H1 (cell line): ENCODE data around the gene TMBIM6. TPM values are rescaled to one million over a fixed set of nuclear protein-coding genes. Genes with fewer than 3 reads are reported as not detected.

Experiments used
- CTCF ChIA-PET: fragments of 300-600 bp; sonication (Branson Sonifier 250); formaldehyde crosslinking; loops from one replicate; lab custom pipeline; 2021; ENCODE audit not compliant: partially characterized antibody; lab: Charles Lee
- POLR2A ChIA-PET: fragments of 300-600 bp; sonication (Branson Sonifier 250); formaldehyde crosslinking; loops from one replicate; lab custom pipeline; 2021; ENCODE audit warnings: inconsistent platforms; ENCODE audit not compliant: partially characterized antibody; lab: Charles Lee
- DNase-seq, 2 experiments: peaks; one replicate each; pipeline versions ENCODE4 v3.0.0 to v3.0.0-alpha.2; 2010 to 2022; ENCODE audit warnings: low spot score in 2 of 2, low read depth in 1 of 2, mixed read lengths in 1 of 2
- FAIRE-seq: peaks from 2 replicates; lab custom pipeline; 2011; peaks lifted over from hg19 to GRCh38; lab: Jason Lieb, UNC
- H2AFZ ChIP-seq: 2 replicates; pipeline ENCODE4 v1.8.1; 2012; ENCODE audit warnings: low read length, inconsistent platforms
- H2AK5ac ChIP-seq: 2 replicates; pipeline ENCODE4 v1.6.1; 2013; ENCODE audit warnings: low read depth, low read length
- H2BK120ac ChIP-seq: replicated peaks from 2 replicates; pipeline ENCODE3; 2013; ENCODE audit warnings: low read depth, low read length, inconsistent platforms
- H2BK12ac ChIP-seq: 2 replicates; pipeline ENCODE4 v1.6.1; 2013; ENCODE audit warnings: low read depth, low read length
- H2BK15ac ChIP-seq: 2 replicates; pipeline ENCODE4 v1.6.1; 2013; ENCODE audit warnings: low read length
- H2BK20ac ChIP-seq: 2 replicates; pipeline ENCODE4 v1.6.1; 2013; ENCODE audit warnings: low read length
- H2BK5ac ChIP-seq: 2 replicates; pipeline ENCODE4 v1.6.1; 2013; ENCODE audit warnings: low read depth, low read length
- H3K14ac ChIP-seq: 2 replicates; pipeline ENCODE4 v1.6.1; 2013; ENCODE audit warnings: inconsistent platforms; ENCODE audit not compliant: insufficient read length
- H3K18ac ChIP-seq: 2 replicates; pipeline ENCODE4 v1.6.1; 2013; ENCODE audit warnings: low read length; ENCODE audit errors: extremely low read depth
- H3K23ac ChIP-seq: 2 replicates; pipeline ENCODE4 v1.6.1; 2013; ENCODE audit warnings: inconsistent platforms; ENCODE audit not compliant: insufficient read length
- H3K23me2 ChIP-seq: 2 replicates; pipeline ENCODE4 v1.6.1; 2013; ENCODE audit warnings: low read depth, low read length
- H3K27ac ChIP-seq: 2 replicates; pipeline ENCODE4 v1.6.1; 2011; ENCODE audit warnings: low read depth, low read length, inconsistent platforms
- H3K27me3 ChIP-seq, 4 experiments: replicated peaks in 1 of 4; 1 replicate in 1 of 4; 2 replicates in 3 of 4; pipeline versions ENCODE4 v1.6.1 to v1.8.1; 2011 to 2013; ENCODE audit warnings: low read length in 3 of 4, mild to moderate bottlenecking in 3 of 4, inconsistent platforms in 2 of 4, mixed read lengths in 2 of 4, moderate library complexity in 1 of 4; ENCODE audit not compliant: control insufficient read depth in 3 of 4, insufficient read depth in 3 of 4; ENCODE audit errors: extremely low read depth in 1 of 4
- H3K36me3 ChIP-seq, 4 experiments: 2 replicates each; pipeline versions ENCODE4 v1.6.1 to v1.8.1; 2011 to 2013; ENCODE audit warnings: mild to moderate bottlenecking in 4 of 4, low read length in 3 of 4, moderate library complexity in 2 of 4, control low read depth in 1 of 4, inconsistent platforms in 1 of 4; ENCODE audit not compliant: insufficient read depth in 4 of 4, control insufficient read depth in 2 of 4
- H3K4ac ChIP-seq: replicated peaks from 2 replicates; pipeline ENCODE3; 2013; ENCODE audit warnings: low read length, low read depth, mixed read lengths, inconsistent platforms; ENCODE audit not compliant: insufficient read length
- H3K4me1 ChIP-seq, 4 experiments: replicated peaks in 1 of 4; 1 replicate in 1 of 4; 2 replicates in 3 of 4; pipeline versions ENCODE4 v1.6.1 to v1.8.1; 2011 to 2013; ENCODE audit warnings: low read length in 3 of 4, inconsistent platforms in 2 of 4, mixed read lengths in 1 of 4; ENCODE audit not compliant: insufficient read depth in 4 of 4, control insufficient read depth in 3 of 4
- H3K4me2 ChIP-seq, 2 experiments: 2 replicates each; pipeline versions ENCODE4 v1.6.1 to v1.8.1; 2011 to 2013; ENCODE audit warnings: low read depth in 2 of 2, low read length in 2 of 2, control low read depth in 1 of 2, inconsistent platforms in 1 of 2, mild to moderate bottlenecking in 1 of 2; ENCODE audit not compliant: insufficient read depth in 1 of 2
- H3K4me3 ChIP-seq, 4 experiments: fragments of 200-600, 300-600 bp in 1 of 4; sonication (generic), shearing (Covaris generic), sonication (Bioruptor Twin) in 1 of 4; 2 replicates each; pipeline versions ENCODE4 v1.5.1 to v1.8.1; 2011 to 2016; ENCODE audit warnings: low read length in 4 of 4, low read depth in 3 of 4, control low read depth in 2 of 4, inconsistent platforms in 2 of 4, mild to moderate bottlenecking in 2 of 4, mixed read lengths in 1 of 4, moderate library complexity in 1 of 4; ENCODE audit not compliant: insufficient read depth in 2 of 4; ENCODE audit errors: extremely low read depth in 1 of 4
- H3K56ac ChIP-seq: replicated peaks from 2 replicates; pipeline ENCODE3; 2013; ENCODE audit warnings: low read depth, mild to moderate bottlenecking, mixed read lengths, low read length, inconsistent platforms; ENCODE audit not compliant: insufficient read length
- H3K79me1 ChIP-seq: 2 replicates; pipeline ENCODE4 v1.6.1; 2013; ENCODE audit warnings: low read depth, low read length, control low read depth
- H3K79me2 ChIP-seq, 2 experiments: 2 replicates each; pipeline versions ENCODE4 v1.6.1 to v1.8.1; 2012 to 2013; ENCODE audit warnings: low read length in 2 of 2, mild to moderate bottlenecking in 2 of 2, inconsistent platforms in 1 of 2; ENCODE audit not compliant: insufficient read depth in 2 of 2, control insufficient read depth in 1 of 2
- H3K9ac ChIP-seq, 4 experiments: replicated peaks in 1 of 4; 1 replicate in 1 of 4; 2 replicates in 3 of 4; pipeline versions ENCODE4 v1.6.1 to v1.8.1; 2011 to 2013; ENCODE audit warnings: low read depth in 3 of 4, low read length in 3 of 4, control low read depth in 2 of 4, mild to moderate bottlenecking in 2 of 4, moderate library complexity in 2 of 4, inconsistent platforms in 1 of 4; ENCODE audit errors: extremely low read depth in 1 of 4
- H3K9me3 ChIP-seq, 2 experiments: 2 replicates each; pipeline versions ENCODE4 v1.6.1 to v1.8.1; 2012 to 2013; ENCODE audit warnings: mild to moderate bottlenecking in 2 of 2, moderate library complexity in 2 of 2, control low read depth in 1 of 2, inconsistent platforms in 1 of 2, low read depth in 1 of 2, low read length in 1 of 2, mixed read lengths in 1 of 2; ENCODE audit not compliant: insufficient read depth in 2 of 2
- H4K20me1 ChIP-seq, 2 experiments: replicated peaks in 1 of 2; 2 replicates each; pipeline versions ENCODE3 to v1.8.1; 2011 to 2013; ENCODE audit warnings: inconsistent platforms in 2 of 2, low read length in 2 of 2, mild to moderate bottlenecking in 1 of 2; ENCODE audit not compliant: insufficient read depth in 2 of 2, control insufficient read depth in 1 of 2
- H4K5ac ChIP-seq: 2 replicates; pipeline ENCODE4 v1.6.1; 2013; ENCODE audit warnings: low read length, low read depth, mixed read lengths, inconsistent platforms; ENCODE audit not compliant: insufficient read length
- H4K8ac ChIP-seq: 2 replicates; pipeline ENCODE4 v1.8.0; 2013; ENCODE audit warnings: mild to moderate bottlenecking, moderate library complexity, low read length, inconsistent platforms; ENCODE audit not compliant: insufficient read depth; ENCODE audit errors: extremely low read depth
- H4K91ac ChIP-seq: replicated peaks from 2 replicates; pipeline ENCODE3; 2013; ENCODE audit warnings: low read length, mixed read lengths, inconsistent platforms; ENCODE audit not compliant: insufficient read length
- CBX8 ChIP-seq: fragments of 300-800, 300-1000 bp; sonication (generic); IDR thresholded peaks from 2 replicates; pipeline ENCODE4 v1.7.1; 2016; ENCODE audit warnings: low read depth, low read length, borderline replicate concordance
- EP300 ChIP-seq, 2 experiments: IDR thresholded peaks; 1 replicate in 1 of 2; 2 replicates in 1 of 2; pipeline ENCODE4 v1.6.1; 2011 to 2012; ENCODE audit warnings: low read depth in 2 of 2, low read length in 2 of 2, mild to moderate bottlenecking in 2 of 2, borderline replicate concordance in 1 of 2, inconsistent platforms in 1 of 2, moderate library complexity in 1 of 2
- FOSL1 ChIP-seq: IDR thresholded peaks from 2 replicates; pipeline ENCODE4 v1.6.1; 2011; ENCODE audit warnings: mild to moderate bottlenecking, low read depth, low read length, moderate library complexity; ENCODE audit not compliant: insufficient read depth
- PHF8 ChIP-seq: fragments of 200-600 bp; sonication (generic); conservative IDR thresholded peaks from 2 replicates; pipeline ENCODE4 v1.7.1; 2012; ENCODE audit warnings: low read depth, mild to moderate bottlenecking, inconsistent platforms, low read length, moderate library complexity
- POLR2A ChIP-seq, 2 experiments: IDR thresholded peaks; 1 replicate in 1 of 2; 2 replicates in 1 of 2; pipeline ENCODE4 v1.6.1; 2011; ENCODE audit warnings: low read depth in 2 of 2, low read length in 2 of 2, mild to moderate bottlenecking in 2 of 2; ENCODE audit errors: control extremely low read depth in 1 of 2
- RAD21 ChIP-seq, 2 experiments: IDR thresholded peaks in 1 of 2; conservative IDR thresholded peaks in 1 of 2; 2 replicates each; pipeline ENCODE4 v1.6.1; 2011; ENCODE audit warnings: low read depth in 2 of 2, low read length in 2 of 2, improper control_type of control experiment in 1 of 2, inconsistent platforms in 1 of 2, mild to moderate bottlenecking in 1 of 2, moderate library complexity in 1 of 2
- RXRA ChIP-seq: IDR thresholded peaks from 2 replicates; pipeline ENCODE4 v1.6.1; 2011; ENCODE audit warnings: low read depth, mild to moderate bottlenecking, low read length, moderate library complexity; ENCODE audit not compliant: insufficient read depth
- SP1 ChIP-seq: IDR thresholded peaks from 2 replicates; pipeline ENCODE4 v1.6.1; 2011; ENCODE audit warnings: low read depth, low read length
- SP2 ChIP-seq: IDR thresholded peaks from 2 replicates; pipeline ENCODE4 v1.6.1; 2012; ENCODE audit warnings: mild to moderate bottlenecking, low read length, inconsistent platforms
- SP4 ChIP-seq: IDR thresholded peaks from 2 replicates; pipeline ENCODE4 v1.6.1; 2012; ENCODE audit warnings: low read length, inconsistent platforms
- SRF ChIP-seq: IDR thresholded peaks from 2 replicates; pipeline ENCODE4 v1.6.1; 2011; ENCODE audit warnings: mild to moderate bottlenecking, low read depth, low read length, moderate library complexity
- WGBS, 2 experiments: shearing (Covaris generic) in 1 of 2; methylation state at CpG; one replicate each; pipeline versions ENCODE4 v1.1.6 to v1.1.7; 2013 to 2015; ENCODE audit warnings: low lambda C conversion rate in 2 of 2, mixed read lengths in 2 of 2, inconsistent platforms in 1 of 2, low coverage in 1 of 2, missing lambda C conversion rate in 1 of 2; ENCODE audit not compliant: insufficient replicate concordance in 2 of 2, insufficient coverage in 1 of 2, insufficient read length in 1 of 2; ENCODE audit errors: extremely low coverage in 1 of 2, missing lambda C conversion rate in 1 of 2; 5-methylcytosine and 5-hydroxymethylcytosine counted together
- polyA plus RNA-seq, 7 experiments: library from polyadenylated mRNA; depleted of rRNA in 3 of 7; stranded (reverse) in 5 of 7; unstranded in 2 of 7; fragments of >200 nt in 5 of 7; fragments of 200-250 nt in 2 of 7; gene quantifications; 1 replicate in 5 of 7; 2 replicates in 1 of 7; 4 replicates in 1 of 7; pipeline versions ENCODE4 v1.2.1 to v1.2.3, GENCODE V29; 2011 to 2013; ENCODE audit warnings: missing spikeins in 2 of 7, mixed read lengths in 2 of 7
- total RNA-seq: library from RNA; stranded (reverse); fragmentation: NEBNext Ultra II Directional; extraction: Animal tissue kit (Norgen Biotek cat#: 25700); gene quantifications from 2 replicates; pipeline ENCODE4 v1.2.1, GENCODE V29; 2021

TMBIM6 gene
- total and polyA plus RNA-seq, 2 of the 8 experiments (the other 6 are each of a cell fraction or from before 2014, with no cell fraction given), result 423 to 556 TPM

DNA sequence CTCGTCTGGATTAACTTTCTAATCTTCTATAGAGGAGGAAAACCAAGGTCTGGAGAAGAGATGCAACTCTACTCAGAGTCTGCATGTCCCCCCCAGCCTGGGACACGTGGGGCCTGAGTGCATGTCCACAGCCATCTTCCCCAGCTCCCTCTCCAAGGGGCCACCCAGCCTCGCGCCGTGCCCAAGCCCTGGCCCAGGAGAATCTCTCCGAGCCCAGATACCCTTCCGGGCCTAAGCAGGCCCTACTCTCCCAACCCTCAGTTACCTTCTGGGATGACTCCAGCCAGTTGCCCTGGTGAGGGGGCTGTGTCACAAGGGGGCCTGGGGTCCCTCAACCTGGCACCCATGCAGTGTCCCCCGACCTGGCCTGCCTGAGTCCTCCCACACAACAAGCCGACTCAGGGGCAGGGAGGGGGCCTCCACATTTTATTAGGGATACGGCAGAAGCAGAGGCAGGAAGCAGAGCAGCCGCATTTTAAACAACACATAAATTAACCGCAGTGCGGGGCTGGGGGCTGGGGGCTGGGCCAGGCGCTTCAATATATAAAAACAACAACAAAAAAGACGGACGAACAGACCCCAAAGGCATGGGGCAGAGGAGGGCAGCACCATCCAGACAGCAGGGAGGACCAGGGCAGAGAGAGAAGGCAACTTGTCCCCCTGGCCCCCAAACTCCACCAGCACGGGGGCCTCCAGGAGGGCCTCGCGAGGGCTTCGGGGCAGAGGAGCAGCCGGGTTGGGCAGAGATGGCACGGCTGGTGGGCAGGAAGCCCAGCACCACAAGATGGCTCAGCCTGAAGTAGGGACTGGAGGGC, 49.6 kb downstream of the TMBIM6 start:
- Histone ChIP-seq H3K4me1 (peaks cover 0 to 4% (median 0%) of the 10 kb centered on the region in 4 experiments; a peak in 2 of 7 replicates), H2AFZ (no peak overlapping the region), H3K9ac (no peak overlapping the region), H3K9me3 (no peaks in the 10 kb centered on the region), H3K27ac (no peak overlapping the region)
- FAIRE-seq, result no peak
- CTCF ChIA-PET, result interaction anchor here (0.7 to 2.0 kb wide), 11 partner anchors 10 to 138 kb away, joined by 3 to 11 read pairs (median 3); partner anchors contain the start of gene TMBIM6
- TF ChIP-seq CBX8, result no peak
- no peak for TF ChIP-seq EP300 (IDR thresholded peaks at IDR 0.05; ENCODE audit: borderline replicate concordance in 1 of 2, low read depth in 2 of 2, low read length in 2 of 2)
- no peak for TF ChIP-seq POLR2A (IDR thresholded peaks at IDR 0.05; ENCODE audit: control extremely low read depth in 1 of 2, low read depth in 2 of 2, low read length in 2 of 2)
- TF ChIP-seq SP4, result no peak
- no peak for TF ChIP-seq SP2
- TF ChIP-seq FOSL1, result no peak
- no peak for TF ChIP-seq SRF
- no peak for TF ChIP-seq SP1
- no peak for TF ChIP-seq RXRA
- TF ChIP-seq RAD21 (IDR thresholded peaks at IDR 0.05 in 1 of 2, conservative IDR thresholded peaks at IDR 0.05 in 1 of 2; ENCODE audit: low read depth in 2 of 2, low read length in 2 of 2), result no peak
- TF ChIP-seq PHF8, result no peak
- TF ChIP-seq, all 59 proteins: peak for 0
- POLR2A ChIA-PET, result interaction anchor here (0.6 to 1.7 kb wide), 7 partner anchors 11 to 118 kb away, joined by 3 to 10 read pairs (median 3); partner anchors contain the start of genes BCDIN3D, NCKAP5L and TMBIM6
- H4K5ac ChIP-seq, result no peak overlapping the region
- no peaks in the 10 kb centered on the region for H3K79me2 ChIP-seq
- H3K79me1 ChIP-seq, result no peaks in the 10 kb centered on the region
- peak overlapping the region; percentile 8; the same call in 1 of the 2 replicates for H4K8ac ChIP-seq
- no peak overlapping the region for H2BK20ac ChIP-seq
- no peak overlapping the region for H2BK5ac ChIP-seq
- H3K23ac ChIP-seq, result no peak overlapping the region
- H3K14ac ChIP-seq, result no peak overlapping the region
- H3K4me2 ChIP-seq, result no peak overlapping the region
- no peak overlapping the region for H2AK5ac ChIP-seq
- no peak overlapping the region for H4K91ac ChIP-seq
- H3K18ac ChIP-seq, result no peak overlapping the region
- H3K4ac ChIP-seq, result no peak overlapping the region
- peaks cover 0 to 3% of the 10 kb centered on the region in 2 experiments for H4K20me1 ChIP-seq
- H3K23me2 ChIP-seq, result no peaks in the 10 kb centered on the region
- no peak overlapping the region for H2BK120ac ChIP-seq
- H3K27me3 ChIP-seq, result no peaks in the 10 kb centered on the region
- H2BK12ac ChIP-seq, result no peak overlapping the region
- WGBS, 2 experiments, result 89% methylated on average over 22 of the region's 22 CpGs; no CpG with 5 or more reads in 1 of the 2 experiments
- H2BK15ac ChIP-seq, result no peak overlapping the region
- no peak overlapping the region for H3K4me3 ChIP-seq
- H3K56ac ChIP-seq, result no peak overlapping the region
- peaks cover 0 to 7% (median 2%) of the 10 kb centered on the region in 4 experiments; a peak in 5 of 8 replicates for H3K36me3 ChIP-seq
- DNase-seq, result no peak
